ENCODE results near the gene CHMP4B.

CHMP4B gene

GRCh38 chr20:33817411-33817810 is 6.3 kb downstream of the CHMP4B start:
- no peak for DNase-seq (ENCODE audit: low read depth)
- TF ChIP-seq CTCF (conservative IDR thresholded peaks at IDR 0.05; ENCODE audit: low read depth, low read length): no peak
- no peak overlapping the region for H3K4me3 ChIP-seq (ENCODE audit: low read length)

- no peak overlapping the region for H3K4me3 ChIP-seq (ENCODE audit: low read length)
- DNase-seq (ENCODE audit: low read depth): no peak
- no peak for TF ChIP-seq CTCF (conservative IDR thresholded peaks at IDR 0.05; ENCODE audit: low read depth, low read length)
Observed at GRCh38 chr20:33819456-33819855, 8.3 kb downstream of the CHMP4B start.

- no peak for TF ChIP-seq CTCF (conservative IDR thresholded peaks at IDR 0.05; ENCODE audit: low read depth, low read length)
- DNase-seq (ENCODE audit: low read depth): no peak
- no peak overlapping the region for H3K4me3 ChIP-seq (ENCODE audit: low read length)
Observed at GRCh38 chr20:33820362-33820761, 9.2 kb downstream of the CHMP4B start.

- no peak for DNase-seq (ENCODE audit: low read depth)
- no peak for TF ChIP-seq CTCF (conservative IDR thresholded peaks at IDR 0.05; ENCODE audit: low read depth, low read length)
- H3K4me3 ChIP-seq (ENCODE audit: low read length): no peak overlapping the region
Observed at GRCh38 chr20:33821270-33821836, 10.2 kb downstream of the CHMP4B start.

- no peak for TF ChIP-seq CTCF (conservative IDR thresholded peaks at IDR 0.05; ENCODE audit: low read depth, low read length)
- no peak for DNase-seq (ENCODE audit: low read depth)
- H3K4me3 ChIP-seq (ENCODE audit: low read length): no peak overlapping the region
Observed at GRCh38 chr20:33822423-33822822, 11.3 kb downstream of the CHMP4B start.

GRCh38 chr20:33822991-33823390 is 11.8 kb downstream of the CHMP4B start:
- TF ChIP-seq CTCF (conservative IDR thresholded peaks at IDR 0.05; ENCODE audit: low read depth, low read length): no peak

GRCh38 chr20:33824852-33825251 is 13.7 kb downstream of the CHMP4B start:
- DNase-seq (ENCODE audit: low read depth): no peak
- no peak overlapping the region for H3K4me3 ChIP-seq (ENCODE audit: low read length)
- no peak for TF ChIP-seq CTCF (conservative IDR thresholded peaks at IDR 0.05; ENCODE audit: low read depth, low read length)

More at GRCh38 chr20:33822991-33823390, 11.8 kb downstream of the CHMP4B start:
- H3K4me3 ChIP-seq (ENCODE audit: low read length): no peak overlapping the region
- no peak for DNase-seq (ENCODE audit: low read depth)

All from retinal pigment epithelial cell (primary cell).